CD14-positive monocyte (primary cell): Measurements from ENCODE around the gene KCNQ1. TPM values are rescaled to one million over a fixed set of nuclear protein-coding genes. Genes with fewer than 3 reads are reported as not detected.

ENCODE experiments used
- DNase-seq, 3 donors: peaks; one replicate each; pipeline ENCODE4 v3.0.0-alpha.2; 2011 to 2022
- H2AFZ ChIP-seq: 2 replicates; pipeline ENCODE4 v1.6.0; 2012; ENCODE audit warnings: mild to moderate bottlenecking, low read depth, low read length, inconsistent platforms; ENCODE audit not compliant: insufficient read depth, poor library complexity, severe bottlenecking
- H3K27ac ChIP-seq, 2 donors: 1 replicate in 1 of 2; 2 replicates in 1 of 2; pipeline ENCODE4 v1.5.1; 2012 to 2013; ENCODE audit warnings: low read length in 2 of 2, control low read depth in 1 of 2, inconsistent platforms in 1 of 2, low read depth in 1 of 2, mild to moderate bottlenecking in 1 of 2
- H3K27me3 ChIP-seq, 2 donors: one replicate each; pipeline versions ENCODE4 v1.6.0 to v1.6.1; 2011 to 2013; ENCODE audit warnings: low read length in 2 of 2; ENCODE audit not compliant: control insufficient read depth in 2 of 2, insufficient read depth in 2 of 2
- H3K36me3 ChIP-seq, 2 donors: replicated peaks in 1 of 2; 1 replicate in 1 of 2; 2 replicates in 1 of 2; pipeline versions ENCODE4 v1.5.1 to v1.6.1; 2012 to 2013; ENCODE audit warnings: low read length in 2 of 2, control low read depth in 1 of 2, inconsistent platforms in 1 of 2, mild to moderate bottlenecking in 1 of 2; ENCODE audit not compliant: insufficient read depth in 2 of 2, control insufficient read depth in 1 of 2
- H3K4me1 ChIP-seq, 2 donors: 1 replicate in 1 of 2; 2 replicates in 1 of 2; pipeline versions ENCODE4 v1.5.1 to v1.6.1; 2012 to 2013; ENCODE audit warnings: low read length in 2 of 2, control low read depth in 1 of 2, inconsistent platforms in 1 of 2, mild to moderate bottlenecking in 1 of 2, moderate library complexity in 1 of 2; ENCODE audit not compliant: insufficient read depth in 2 of 2, control insufficient read depth in 1 of 2
- H3K4me2 ChIP-seq: replicated peaks from 2 replicates; pipeline ENCODE3; 2012; ENCODE audit warnings: low read length, moderate library complexity, mild to moderate bottlenecking; ENCODE audit not compliant: poor library complexity, severe bottlenecking; ENCODE audit errors: extremely low read depth
- H3K4me3 ChIP-seq, 3 experiments: fragments of 200-600 bp in 1 of 3; sonication (generic) in 1 of 3; replicated peaks in 1 of 3; 1 replicate in 2 of 3; 2 replicates in 1 of 3; pipeline ENCODE4 v1.5.1; 2011 to 2013; ENCODE audit warnings: low read length in 3 of 3, mild to moderate bottlenecking in 3 of 3, control low read depth in 2 of 3, low read depth in 2 of 3, inconsistent platforms in 1 of 3, moderate library complexity in 1 of 3
- H3K79me2 ChIP-seq: 2 replicates; pipeline ENCODE4 v1.6.0; 2012; ENCODE audit warnings: mild to moderate bottlenecking, control low read depth, inconsistent platforms, low read length, moderate library complexity; ENCODE audit not compliant: insufficient read depth
- H3K9ac ChIP-seq: 2 replicates; pipeline ENCODE4 v1.6.0; 2017; ENCODE audit warnings: low read length, mild to moderate bottlenecking; ENCODE audit not compliant: insufficient read depth, poor library complexity, severe bottlenecking
- H3K9me3 ChIP-seq, 2 donors: replicated peaks in 1 of 2; 1 replicate in 1 of 2; 2 replicates in 1 of 2; pipeline versions ENCODE4 v1.5.1 to v1.6.1; 2012 to 2013; ENCODE audit warnings: low read length in 2 of 2, control low read depth in 1 of 2; ENCODE audit not compliant: control insufficient read depth in 1 of 2, insufficient read depth in 1 of 2
- H4K20me1 ChIP-seq: 2 replicates; pipeline ENCODE4 v1.6.0; 2012; ENCODE audit warnings: mild to moderate bottlenecking, low read length, control low read depth, moderate library complexity; ENCODE audit not compliant: insufficient read depth
- H3K27ac Mint-ChIP-seq, 7 donors: one replicate each; pipeline ENCODE4 v1.8.0; 2020; ENCODE audit warnings: mild to moderate bottlenecking in 7 of 7, mixed read lengths in 7 of 7, moderate library complexity in 6 of 7, inconsistent platforms in 2 of 7
- H3K27me3 Mint-ChIP-seq, 3 donors: one replicate each; pipeline ENCODE4 v1.8.0; 2021 to 2022; ENCODE audit warnings: low read depth in 3 of 3, mild to moderate bottlenecking in 3 of 3, mixed read lengths in 3 of 3, moderate library complexity in 3 of 3, inconsistent platforms in 1 of 3
- H3K36me3 Mint-ChIP-seq, 2 donors: one replicate each; pipeline ENCODE4 v1.8.0; 2020; ENCODE audit warnings: mixed read lengths in 2 of 2, inconsistent platforms in 1 of 2, mild to moderate bottlenecking in 1 of 2
- H3K4me1 Mint-ChIP-seq: one replicate; pipeline ENCODE4 v1.8.0; 2020; ENCODE audit warnings: mild to moderate bottlenecking, mixed read lengths
- H3K4me3 Mint-ChIP-seq, 2 donors: one replicate each; pipeline ENCODE4 v1.8.0; 2020; ENCODE audit warnings: mild to moderate bottlenecking in 2 of 2, mixed read lengths in 2 of 2, moderate library complexity in 1 of 2
- H3K9me3 Mint-ChIP-seq, 7 donors: one replicate each; pipeline ENCODE4 v1.8.0; 2020 to 2022; ENCODE audit warnings: mixed read lengths in 7 of 7, mild to moderate bottlenecking in 6 of 7, moderate library complexity in 6 of 7, inconsistent platforms in 2 of 7
- CTCF ChIP-seq: fragments of 200-600 bp; IDR thresholded peaks from one replicate; pipeline ENCODE4 v1.8.0; 2022; ENCODE audit warnings: antibody characterized with exemption, mild to moderate bottlenecking
- WGBS: methylation state at CpG from one replicate; pipeline ENCODE4 v1.1.5; 2013; ENCODE audit warnings: missing lambda C conversion rate; ENCODE audit not compliant: insufficient coverage; 5-methylcytosine and 5-hydroxymethylcytosine counted together
- intact Hi-C, 2 donors: fragments of 100-400 bp; cut with micrococcal nuclease; formaldehyde crosslinking; loops; one replicate each; pipeline versions ENCODE4 v1.15.0 to v1.15.1; 2023
- polyA plus RNA-seq, 3 donors: library from polyadenylated mRNA; depleted of rRNA in 1 of 3; unstranded in 2 of 3; stranded (reverse) in 1 of 3; fragments of 300-500 nt in 2 of 3; fragments of >200 nt in 1 of 3; fragmentation: Illumina TruSeq in 2 of 3; gene quantifications; 1 replicate in 2 of 3; 2 replicates in 1 of 3; pipeline ENCODE4 v1.2.3, GENCODE V29; 2012 to 2021

Gene KCNQ1
- polyA plus RNA-seq, 3 donors: 14.9 to 31.8 (median 21.6) TPM

GRCh38 chr11:2419638-2420501 is 24.9 kb upstream of the KCNQ1 start:
- H3K27ac ChIP-seq: no peak overlapping the region
- H4K20me1 ChIP-seq: no peaks in the 10 kb centered on the region
- H3K4me1 ChIP-seq: peaks cover 4 to 6% of the 10 kb centered on the region in 2 donors
- Mint-ChIP-seq H3K27ac (peak overlapping the region in 1 of 7 donors; percentile 71), H3K4me3 (no peak overlapping the region), H3K9me3 (peaks cover 0 to 3% (median 0%) of the 10 kb centered on the region in 7 donors), H3K27me3 (peaks cover 2 to 25% (median 5%) of the 10 kb centered on the region in 3 donors), H3K4me1 (peaks cover 2% of the 10 kb centered on the region), H3K36me3 (no peaks in the 10 kb centered on the region)
- no peak overlapping the region for H3K4me3 ChIP-seq
- H3K9me3 ChIP-seq: no peaks in the 10 kb centered on the region
- H3K4me2 ChIP-seq: no peak overlapping the region
- no peaks in the 10 kb centered on the region for H3K36me3 ChIP-seq
- no peaks in the 10 kb centered on the region for H3K79me2 ChIP-seq
- H2AFZ ChIP-seq: no peak overlapping the region
- no peak overlapping the region for H3K9ac ChIP-seq
- intact Hi-C loops: loop anchor here (1.0 to 10.0 kb wide), 6 partner anchors 65 to 234 kb away; no protein-coding TSS in a partner anchor
- DNase-seq: peak; percentile 65 to 74 (median 70)
- H3K27me3 ChIP-seq: no peaks in the 10 kb centered on the region
- peak; percentile 73 for TF ChIP-seq CTCF
- 62% methylated on average over 30 of the region's 36 CpGs for WGBS

- peaks cover 0 to 3% (median 0%) of the 10 kb centered on the region in 7 donors for H3K9me3 Mint-ChIP-seq
- Histone ChIP-seq H3K4me3 (no peak overlapping the region), H4K20me1 (no peaks in the 10 kb centered on the region), H3K36me3 (no peaks in the 10 kb centered on the region), H3K27me3 (no peaks in the 10 kb centered on the region), H3K9me3 (no peaks in the 10 kb centered on the region), H2AFZ (no peak overlapping the region), H3K79me2 (no peaks in the 10 kb centered on the region), H3K4me2 (peak overlapping the region; percentile 33), H3K9ac (no peak overlapping the region), H3K4me1 (peaks cover 4 to 6% of the 10 kb centered on the region in 2 donors), H3K27ac (no peak overlapping the region)
- 37% methylated on average over 43 of the region's 44 CpGs for WGBS
- no peak overlapping the region for H3K27ac Mint-ChIP-seq
- H3K36me3 Mint-ChIP-seq: no peaks in the 10 kb centered on the region
- H3K4me3 Mint-ChIP-seq: no peak overlapping the region
- intact Hi-C loops: loop anchor here (1.0 to 2.0 kb wide), 2 partner anchors 223 to 224 kb away; no protein-coding TSS in a partner anchor
- H3K4me1 Mint-ChIP-seq: peaks cover 2% of the 10 kb centered on the region
- DNase-seq: peak; percentile 65 to 79 (median 79)
- TF ChIP-seq CTCF: peak; percentile 84
- H3K27me3 Mint-ChIP-seq: peaks cover 2 to 25% (median 7%) of the 10 kb centered on the region in 3 donors
Measured at GRCh38 chr11:2420502-2421225, 24.1 kb upstream of the KCNQ1 start.
